Hypothalamus (tissue), 51 donors: Measurements from ENCODE around the gene PLEKHD1.
"Not testable (repeated sequence)": the region's sequence is repeated elsewhere in the genome, so short reads cannot be mapped to it uniquely, and the experiment has no call there.

ENCODE experiments used
- DNase-seq, 51 donors: peaks; one replicate each; lab custom pipeline; 2025; lab: John Stamatoyannopoulos, UW

Gene PLEKHD1

DNA sequence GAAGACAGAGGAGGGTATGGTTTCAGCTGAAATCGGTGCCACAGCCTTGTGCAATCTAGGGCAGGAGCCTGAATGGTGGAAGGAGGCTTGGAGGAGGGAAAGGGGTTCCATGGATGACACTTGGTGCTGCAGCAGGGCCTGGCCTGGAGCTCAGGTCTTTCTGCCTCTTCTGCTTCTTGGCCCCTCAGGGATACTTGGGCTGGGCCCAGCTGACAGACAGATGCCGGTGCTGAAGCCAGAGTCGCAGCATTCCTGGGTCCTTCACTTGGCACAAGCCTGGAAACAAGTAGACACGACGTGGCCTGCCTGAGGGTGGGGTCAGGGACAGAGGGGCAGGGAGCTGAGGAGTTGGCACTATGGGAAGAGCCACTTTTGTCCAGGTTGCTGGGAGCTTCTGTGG, 4.4 kb upstream of the PLEKHD1 start:
- DNase-seq = no peak

DNA sequence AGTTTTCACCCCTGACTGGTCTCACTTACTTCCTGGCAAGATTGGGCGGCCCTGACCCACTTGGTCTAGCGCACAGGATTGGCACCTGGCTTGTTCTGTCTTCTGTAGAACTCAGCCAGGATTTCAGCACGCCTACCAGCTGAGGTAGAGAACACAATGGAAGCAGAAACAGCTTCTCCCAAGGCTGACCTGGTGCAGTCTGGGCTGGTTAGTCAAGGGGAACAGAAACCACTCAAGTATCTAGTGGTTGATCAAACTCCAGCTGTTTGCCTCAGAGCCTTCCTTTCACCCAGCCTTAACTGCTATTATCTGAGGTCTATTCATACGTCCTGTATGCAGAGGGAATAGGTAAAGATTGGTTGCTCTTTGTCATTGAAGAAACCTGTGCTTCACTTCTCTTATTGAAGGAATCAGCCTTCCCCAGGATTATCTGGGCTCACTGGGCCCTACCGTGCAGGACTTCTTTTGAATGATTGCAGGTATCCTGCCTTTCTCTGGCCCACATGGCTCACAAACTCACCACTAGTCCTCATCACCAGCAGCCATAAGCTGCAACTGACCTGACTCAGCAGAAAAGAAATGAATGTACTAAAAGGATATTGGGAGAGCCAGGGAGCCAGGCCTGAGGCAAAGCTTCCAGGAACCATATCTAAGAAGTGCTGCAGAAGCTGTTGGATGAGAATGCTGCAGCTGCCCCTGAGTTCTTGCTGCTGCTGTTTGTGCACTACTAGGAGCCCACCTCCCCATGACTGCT, 2.5 kb upstream of the PLEKHD1 start:
- DNase-seq = no peak

DNA sequence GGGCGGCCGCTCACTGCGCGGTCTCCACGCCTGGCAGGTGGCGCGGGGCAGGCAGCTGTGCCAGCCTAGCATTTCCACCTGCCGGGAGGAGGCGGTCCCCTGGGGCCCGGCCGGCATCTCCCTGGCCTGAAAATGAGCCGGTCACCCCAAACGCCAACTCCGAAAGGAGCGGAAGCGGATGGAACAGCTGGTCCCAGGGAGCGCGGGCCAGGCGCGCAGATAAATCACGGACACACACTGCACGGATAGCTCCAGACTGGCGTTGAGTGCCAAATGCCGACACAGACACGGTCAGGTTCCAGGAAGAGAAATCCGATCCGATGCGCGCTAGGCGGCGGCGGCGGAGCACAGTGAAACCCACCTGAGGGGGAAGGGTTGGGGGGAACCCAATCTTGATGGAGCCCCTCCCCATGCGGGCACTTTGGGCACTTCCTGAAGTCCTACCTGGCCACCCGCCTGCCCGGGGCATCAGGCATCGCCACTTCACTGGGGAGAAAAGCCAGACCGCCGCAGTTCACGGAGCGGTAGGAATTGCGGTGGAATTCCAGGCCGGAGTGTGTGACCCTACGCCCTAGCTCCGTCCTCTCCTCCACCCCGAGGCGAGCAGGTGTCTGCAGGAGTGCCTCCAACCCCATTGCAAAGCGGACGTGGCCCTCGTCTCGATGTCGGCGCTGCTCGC, 624 bp upstream of the PLEKHD1 start:
- DNase-seq = no peak

DNA sequence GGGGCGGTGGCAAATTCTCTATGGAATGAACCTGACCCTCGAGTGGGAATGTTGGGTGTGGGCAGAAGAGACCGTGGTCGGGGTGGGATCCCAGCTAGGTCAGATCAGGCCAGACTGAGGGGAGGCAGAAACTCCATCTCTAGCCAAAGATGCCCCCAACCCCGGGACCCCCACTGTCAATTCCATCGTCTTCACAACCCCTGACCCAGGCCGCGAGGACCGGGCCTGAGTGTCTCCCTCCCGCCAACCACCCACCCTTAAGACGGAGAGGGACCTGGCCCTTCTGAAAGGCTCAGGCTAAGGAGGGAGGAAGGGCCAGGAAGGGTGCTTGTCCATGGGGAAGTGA, 760 bp downstream of the PLEKHD1 start:
- no peak for DNase-seq

DNA sequence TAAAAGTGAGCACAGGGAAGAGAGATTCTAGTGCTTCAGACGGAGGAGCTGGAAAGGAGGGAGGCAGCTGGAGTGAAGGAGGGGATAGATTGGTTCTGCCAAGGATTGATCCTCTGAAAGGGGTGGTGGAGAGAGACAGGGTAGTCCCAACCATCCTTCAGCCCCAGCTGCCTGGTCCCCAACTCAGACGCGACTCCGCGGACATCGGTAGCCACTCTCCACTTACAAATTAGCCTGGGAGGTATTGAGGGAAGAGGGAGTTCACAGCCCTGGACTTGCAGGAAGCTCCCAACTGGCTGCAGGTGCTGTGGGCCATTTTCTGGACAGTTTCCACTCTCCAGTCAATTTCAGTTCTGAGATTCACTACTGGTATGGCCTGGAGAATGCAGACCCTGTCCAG, 1.2 kb downstream of the PLEKHD1 start:
- no peak for DNase-seq

DNA sequence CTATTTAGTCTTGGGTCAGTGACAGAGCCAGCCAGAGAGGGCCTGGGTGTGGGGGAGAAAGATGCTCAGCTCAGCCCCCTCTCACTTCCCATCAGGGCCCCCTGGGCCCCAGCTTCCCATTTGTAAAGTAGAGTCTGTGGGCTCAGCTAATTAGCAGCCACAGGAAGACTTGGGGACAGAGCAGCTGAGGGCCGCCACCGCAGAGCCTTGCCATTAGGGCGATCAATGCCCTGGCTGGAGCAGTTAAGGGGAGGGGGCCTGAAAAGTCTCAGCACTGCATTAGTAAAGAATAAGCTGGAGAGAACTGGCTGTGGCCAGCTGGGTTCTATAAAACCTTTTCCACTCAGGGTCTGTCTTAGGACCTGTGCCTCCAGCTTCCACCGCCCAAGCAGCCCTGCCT, 2.7 kb downstream of the PLEKHD1 start:
- no peak for DNase-seq

DNA sequence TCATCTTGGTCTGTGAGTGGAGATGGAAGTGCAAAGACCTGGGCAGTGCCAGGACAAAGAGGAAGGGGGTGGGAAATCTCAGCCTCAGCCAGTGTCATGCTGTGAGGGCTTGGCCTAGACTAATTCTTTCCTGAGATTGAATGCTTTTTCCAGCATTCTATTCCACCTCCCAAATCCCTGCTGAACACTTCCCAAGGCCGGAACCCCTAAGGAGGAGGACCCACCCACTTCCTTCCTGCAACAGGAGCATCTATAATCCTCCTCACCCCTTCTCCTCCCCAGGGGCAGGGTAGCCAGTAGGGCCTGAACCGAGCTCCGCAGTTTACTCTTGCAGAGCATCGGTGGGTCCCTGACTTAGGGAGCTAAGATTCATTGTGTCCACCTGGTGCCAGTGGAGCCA, 3.2 kb downstream of the PLEKHD1 start:
- DNase-seq = no peak

DNA sequence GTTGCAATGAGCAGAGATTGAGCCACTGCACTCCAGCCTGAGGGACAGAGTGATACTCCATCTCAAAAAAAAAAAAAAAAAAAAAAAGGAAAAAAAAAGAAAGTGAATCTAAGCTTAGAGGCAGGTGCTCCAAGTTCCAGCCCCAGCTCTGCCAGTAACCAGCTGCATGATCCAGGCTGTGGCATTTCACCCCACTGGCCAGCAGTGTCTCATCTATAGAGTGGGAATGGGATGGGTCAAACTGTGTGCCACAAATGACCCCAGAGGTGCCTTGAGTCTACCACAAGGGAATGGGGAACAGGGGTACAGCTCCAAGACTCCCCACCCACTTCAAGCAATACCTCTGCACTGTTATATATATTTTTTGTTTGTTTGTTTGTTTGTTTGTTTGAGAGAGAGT, 5.0 kb downstream of the PLEKHD1 start:
- no peak for DNase-seq

DNA sequence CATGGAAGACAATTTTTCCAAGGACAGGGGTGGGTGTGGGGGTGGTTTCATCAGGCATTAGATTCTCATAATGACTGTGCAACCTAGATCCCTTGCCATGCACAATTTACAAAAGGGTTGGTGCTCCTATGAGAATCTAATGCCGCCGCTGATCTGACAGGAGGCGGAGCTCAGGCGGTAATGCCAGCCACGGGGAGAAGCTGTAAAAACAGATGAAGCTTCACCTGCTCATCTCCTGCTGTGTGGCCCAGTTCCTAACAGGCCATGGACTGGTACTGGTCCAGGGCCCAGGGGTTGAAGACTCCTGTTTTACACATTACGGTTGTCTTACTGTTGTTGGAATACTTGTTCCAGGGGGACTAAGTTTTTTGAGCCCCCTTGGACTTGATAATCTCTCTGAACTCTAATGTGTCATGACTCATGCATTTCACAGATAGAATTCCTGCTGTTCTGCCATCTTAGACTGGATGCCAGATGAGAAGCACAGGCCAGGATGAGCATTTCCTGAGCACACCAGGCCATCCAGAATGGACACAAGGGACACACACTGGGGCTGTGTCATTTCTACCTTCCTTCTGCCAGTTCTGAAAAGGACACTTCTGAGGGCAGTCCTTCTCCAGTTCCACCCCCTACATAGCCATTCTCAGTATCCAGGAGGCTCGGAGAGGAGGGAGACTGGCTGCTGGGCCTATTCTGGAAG, 5.8 kb downstream of the PLEKHD1 start:
- no peak for DNase-seq

DNA sequence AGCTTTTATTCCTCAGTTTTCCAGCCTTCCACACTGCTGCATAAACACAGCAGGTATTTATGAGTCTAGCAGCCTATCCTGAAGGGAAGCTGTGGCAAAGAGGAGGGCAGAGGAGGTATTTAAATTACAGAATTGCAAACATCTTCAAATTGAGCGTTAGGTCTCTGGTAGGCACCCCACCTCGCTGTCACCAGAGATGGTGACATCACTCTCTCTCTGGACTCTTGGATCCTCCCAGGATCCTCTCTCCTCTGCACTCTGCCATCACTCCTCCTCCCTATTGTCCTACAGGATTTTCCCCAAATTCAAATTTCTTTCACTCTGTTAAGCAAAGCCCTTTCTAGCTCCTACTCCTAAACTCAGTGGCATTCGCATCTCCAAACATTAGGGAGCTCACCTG, 6.7 kb downstream of the PLEKHD1 start:
- DNase-seq = no peak

DNA sequence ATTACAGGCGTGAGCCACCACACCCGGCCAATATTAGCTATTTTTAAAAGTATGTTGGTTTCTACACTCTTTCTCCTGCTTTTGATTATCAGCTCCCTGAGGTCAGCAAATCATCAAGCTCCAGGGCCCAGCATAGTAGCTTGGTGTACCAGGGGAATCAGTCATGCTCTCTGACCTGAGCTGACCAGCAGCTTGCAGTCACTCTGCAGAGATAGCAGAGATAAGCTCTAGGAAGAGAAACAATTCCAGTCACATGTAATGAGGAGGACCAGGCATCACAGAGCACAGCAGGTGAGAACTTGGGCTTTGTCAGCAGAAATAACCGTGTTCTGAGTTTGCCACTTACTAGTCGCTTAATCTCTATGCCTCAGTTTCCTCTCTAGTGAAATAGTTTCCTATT, 8.5 kb downstream of the PLEKHD1 start:
- DNase-seq = no peak

DNA sequence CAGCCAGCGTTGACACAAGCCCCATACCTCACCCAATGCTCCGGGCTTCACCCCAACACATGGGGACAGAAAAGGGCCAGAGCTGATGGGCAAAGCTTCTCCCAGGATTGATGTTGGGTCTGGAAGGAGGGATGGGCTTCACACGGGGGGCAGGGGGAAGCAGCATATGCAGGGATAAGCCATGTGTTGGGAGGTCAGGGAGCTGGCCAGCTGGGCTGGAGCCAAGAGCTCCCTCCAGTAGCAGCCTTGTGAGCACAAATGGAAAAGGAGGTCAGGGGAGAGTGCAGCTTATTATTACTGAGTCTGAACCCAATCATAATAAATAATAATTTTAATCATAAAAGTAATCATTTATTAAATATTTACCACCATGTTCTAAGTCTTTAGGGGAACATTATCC, 9.3 kb downstream of the PLEKHD1 start:
- no peak for DNase-seq

DNA sequence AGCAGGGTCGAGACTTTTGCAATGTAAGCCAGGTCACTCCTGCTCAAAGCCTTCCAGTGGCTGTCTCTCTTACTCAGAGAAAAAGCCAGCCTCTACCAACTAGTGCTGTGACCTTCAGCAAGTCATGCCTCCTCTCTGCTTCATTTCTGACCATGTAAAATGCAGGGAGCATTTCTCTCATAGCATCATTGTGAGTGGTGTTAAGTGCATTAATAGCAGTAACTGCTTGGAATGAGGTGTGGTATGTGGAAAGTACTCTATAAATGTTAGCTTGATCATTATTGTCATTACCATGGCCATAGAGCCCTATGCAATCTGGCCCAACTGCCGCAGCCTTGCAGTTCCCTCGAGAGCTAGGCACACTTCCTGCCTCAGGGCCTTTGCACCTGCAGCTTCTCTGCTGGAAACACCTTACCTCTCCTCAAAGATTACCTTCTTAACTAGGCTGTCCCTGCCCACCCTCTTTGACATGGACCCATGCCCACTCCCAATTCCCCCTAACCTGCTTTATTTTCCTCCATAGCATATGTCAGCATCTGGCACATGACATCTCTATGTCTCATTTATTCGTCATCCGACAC, 10.9 kb downstream of the PLEKHD1 start:
- no peak for DNase-seq

DNA sequence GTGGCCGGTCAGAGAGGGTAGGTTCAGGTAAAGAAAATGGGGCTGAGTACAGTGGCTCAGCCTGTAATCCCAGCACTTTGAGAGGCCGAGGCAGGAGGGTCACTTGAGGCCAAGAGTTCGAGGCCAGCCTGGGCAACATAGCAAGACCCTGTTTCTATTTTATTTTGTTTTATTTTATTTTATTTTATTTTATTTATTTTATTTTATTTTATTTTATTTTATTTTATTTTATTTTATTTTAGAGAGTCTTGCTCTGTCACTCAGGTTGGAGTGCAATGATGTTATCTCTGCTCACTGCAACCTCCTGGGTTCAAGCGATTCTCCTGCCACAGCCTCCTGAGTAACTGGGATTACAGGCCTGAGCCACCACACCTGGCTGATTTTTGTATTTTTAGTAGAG, 13.3 kb downstream of the PLEKHD1 start:
- DNase-seq = not testable (repeated sequence)

DNA sequence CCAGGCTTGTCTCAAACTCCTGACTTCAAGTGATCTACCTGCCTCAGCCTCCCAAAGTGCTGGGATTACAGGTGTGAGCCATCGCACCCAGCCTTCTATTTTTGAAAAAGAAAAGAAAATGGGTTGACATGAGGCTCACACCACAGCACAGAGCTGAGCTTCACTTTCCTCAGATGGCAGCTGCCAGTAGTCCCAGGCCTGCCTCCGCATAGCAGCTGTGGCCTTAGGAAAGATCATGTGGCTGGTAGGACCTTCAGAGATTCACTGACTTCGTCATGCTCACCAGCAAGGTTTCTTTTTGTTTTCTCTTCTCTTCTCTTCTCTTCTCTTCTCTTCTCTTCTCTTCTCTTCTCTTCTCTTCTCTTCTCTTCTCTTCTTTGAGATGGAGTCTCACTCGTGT, 13.8 kb downstream of the PLEKHD1 start:
- not testable (repeated sequence) for DNase-seq

DNA sequence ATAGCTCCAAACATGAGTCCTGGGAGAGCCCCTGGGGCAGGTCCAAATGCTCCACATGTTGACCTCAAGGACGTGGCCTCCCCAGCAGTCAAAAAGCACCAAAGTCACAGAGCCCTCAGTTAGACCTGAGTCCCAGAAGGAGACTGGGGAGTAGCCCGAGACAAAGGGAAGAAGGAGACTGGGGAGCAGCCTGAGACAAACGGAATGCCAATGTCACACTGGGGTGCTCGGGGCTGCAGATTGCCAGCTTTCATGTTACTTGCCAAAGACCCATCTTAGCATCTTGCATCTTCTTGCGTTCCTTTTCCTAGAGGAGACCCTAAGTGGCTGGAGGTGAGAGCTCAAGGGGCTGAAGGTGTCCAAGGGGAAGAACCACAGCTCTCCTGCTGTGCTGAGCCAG, 14.9 kb downstream of the PLEKHD1 start:
- DNase-seq = no peak

DNA sequence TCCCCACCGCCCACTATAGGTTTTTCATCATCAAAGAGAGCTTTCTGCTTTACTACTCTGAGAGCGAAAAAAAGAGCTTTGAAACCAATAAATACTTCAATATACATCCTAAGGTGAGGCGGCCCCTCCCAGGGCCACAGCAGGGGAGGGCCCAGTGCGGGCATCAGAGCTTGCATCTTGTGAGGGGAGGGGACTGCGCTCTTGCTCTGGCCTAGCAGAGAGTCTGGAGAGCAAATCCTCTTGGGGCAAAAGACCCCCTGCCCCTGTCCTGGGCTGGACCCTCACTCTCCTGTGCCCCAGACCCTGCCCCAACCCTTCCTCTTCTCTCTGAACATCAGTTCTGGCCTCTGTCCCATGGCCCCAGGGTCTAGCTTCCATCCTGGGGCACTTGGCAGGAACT, 15.6 kb downstream of the PLEKHD1 start:
- no peak for DNase-seq

DNA sequence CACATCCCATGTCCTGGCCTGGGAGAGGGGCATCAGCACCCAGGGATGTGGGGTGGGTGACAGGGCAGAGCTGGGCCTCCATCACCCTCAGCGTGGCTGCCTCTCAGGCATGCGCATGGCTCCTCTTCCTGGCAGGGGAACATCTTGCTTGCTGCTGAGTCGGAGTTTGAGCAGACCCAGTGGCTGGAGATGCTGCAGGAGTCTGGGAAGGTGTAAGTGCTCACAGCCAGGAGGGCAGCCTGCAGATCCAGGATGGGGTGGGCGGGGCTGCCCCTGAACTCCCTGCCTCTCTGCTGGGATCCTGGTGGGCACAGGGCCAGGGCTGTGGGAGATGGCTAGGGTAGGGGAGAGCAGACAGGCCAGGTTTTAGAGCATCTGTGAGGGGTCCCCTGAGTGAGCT, 16.2 kb downstream of the PLEKHD1 start:
- DNase-seq = no peak

DNA sequence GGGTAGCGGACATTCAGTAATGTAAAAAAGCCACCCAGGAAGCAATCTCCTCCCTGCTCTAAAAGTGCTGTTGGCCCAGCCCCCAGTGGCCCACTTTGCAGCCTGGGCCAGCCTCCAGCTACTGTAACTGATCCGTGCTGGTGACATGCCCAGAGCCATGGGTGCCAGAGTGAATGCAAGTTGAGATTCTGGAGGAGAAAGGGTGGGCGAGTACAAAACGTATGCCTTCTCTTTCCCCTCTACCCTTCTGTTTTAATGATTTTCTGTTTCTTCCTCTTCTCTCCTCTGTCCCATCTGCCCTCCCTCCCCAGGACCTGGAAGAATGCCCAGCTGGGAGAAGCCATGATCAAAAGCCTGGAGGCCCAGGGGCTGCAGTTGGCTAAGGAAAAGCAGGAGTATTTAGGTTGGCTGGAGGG, 16.9 kb downstream of the PLEKHD1 start:
- peak in 30 of 51 donors; percentile 3 to 74 (median 48) for DNase-seq

DNA sequence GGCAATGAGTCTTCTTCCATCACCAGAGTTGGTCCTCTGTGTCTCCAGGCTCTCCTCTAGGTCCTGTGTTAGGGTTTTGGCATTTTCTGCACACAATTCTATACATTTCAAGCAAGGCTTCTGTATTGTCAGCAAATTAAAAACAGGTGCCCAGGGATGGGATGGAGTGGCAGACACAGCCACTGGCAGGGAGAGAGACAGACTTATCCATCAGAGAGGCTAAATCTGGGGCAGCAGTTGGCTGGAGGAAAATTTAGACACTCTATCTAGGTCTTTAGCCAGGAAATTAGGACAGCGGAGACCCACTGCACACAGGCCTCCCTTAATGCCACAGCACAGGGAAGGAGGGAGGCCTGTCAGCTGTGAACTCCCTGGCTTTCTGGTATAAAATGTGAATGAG, 20.2 kb downstream of the PLEKHD1 start:
- DNase-seq = no peak

DNA sequence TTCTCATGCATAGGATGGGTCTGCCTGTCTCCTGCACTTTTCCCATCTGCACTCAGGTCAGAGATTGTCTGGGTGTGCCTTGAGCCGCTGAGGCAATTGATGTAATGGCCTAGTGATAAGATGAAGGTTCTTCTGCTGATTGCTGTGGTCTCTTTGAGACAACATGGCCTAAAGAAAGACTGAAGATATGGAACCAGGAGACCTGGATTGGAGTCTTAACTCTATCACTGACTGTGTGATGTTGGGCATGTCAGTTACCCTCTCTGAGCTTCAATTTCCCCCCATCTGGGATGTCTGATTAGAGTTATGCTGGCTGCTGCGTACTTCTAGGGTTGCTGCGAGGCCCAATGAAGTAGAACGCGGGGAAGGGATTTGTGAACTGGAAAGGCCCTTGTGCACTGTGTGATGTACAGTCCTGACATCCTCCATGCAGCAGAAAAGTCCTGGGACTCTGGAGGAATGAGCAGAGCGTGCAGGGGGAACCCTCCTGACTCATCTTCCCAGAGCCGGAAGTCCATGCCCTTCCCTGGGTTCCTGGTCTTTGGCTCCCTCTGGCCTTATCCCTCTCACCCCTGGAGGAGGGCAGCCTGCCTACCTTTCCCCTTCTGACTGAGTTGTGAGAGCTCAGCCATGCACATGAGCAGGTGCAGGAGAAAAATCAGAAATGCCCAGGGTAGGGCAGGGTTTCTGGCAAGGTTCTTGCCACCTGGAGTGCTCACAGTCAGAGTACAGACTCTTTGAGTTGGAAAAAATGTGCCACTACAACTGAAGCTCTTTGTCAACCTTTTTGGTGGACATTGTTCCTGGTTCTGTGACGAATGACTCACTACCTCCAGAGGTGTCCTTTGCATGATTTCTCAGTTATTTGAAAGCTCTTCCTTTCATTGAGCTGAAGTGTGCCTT, 21.1 kb downstream of the PLEKHD1 start:
- no peak for DNase-seq
